Natural killer cell (primary cell): ENCODE data around the gene PHACTR4. TPM values are rescaled to one million over a fixed set of nuclear protein-coding genes. Genes with fewer than 3 reads are reported as not detected.

Source experiments
- ATAC-seq, 3 donors: fragments of 150-1000 bp in 2 of 3; fragments of 200-7000 bp in 1 of 3; cut with Tn5 transposase; 1 replicate in 1 of 3; 2 replicates in 2 of 3; pipeline ENCODE4 v1.10.0; 2021; ENCODE audit warnings: mild to moderate bottlenecking in 2 of 3, moderate library complexity in 2 of 3
- DNase-seq, 2 donors: peaks; one replicate each; pipeline versions ENCODE4 v3.0.0 to v3.0.0-alpha.2; 2013 to 2021; ENCODE audit warnings: mixed read lengths in 1 of 2
- H3K27ac ChIP-seq: one replicate; pipeline ENCODE4 v1.5.1; 2013; ENCODE audit warnings: mild to moderate bottlenecking, low read length
- H3K27me3 ChIP-seq: one replicate; pipeline ENCODE4 v1.6.1; 2013; ENCODE audit warnings: low read length; ENCODE audit not compliant: control insufficient read depth, insufficient read depth
- H3K36me3 ChIP-seq: one replicate; pipeline ENCODE4 v1.6.1; 2013; ENCODE audit warnings: low read length; ENCODE audit not compliant: control insufficient read depth, insufficient read depth
- H3K4me1 ChIP-seq: one replicate; pipeline ENCODE4 v1.6.1; 2013; ENCODE audit warnings: low read length; ENCODE audit not compliant: control insufficient read depth, insufficient read depth
- H3K4me3 ChIP-seq: one replicate; pipeline ENCODE4 v1.5.1; 2013; ENCODE audit warnings: low read length
- H3K9me3 ChIP-seq: one replicate; pipeline ENCODE4 v1.6.1; 2013; ENCODE audit warnings: low read length; ENCODE audit not compliant: control insufficient read depth, insufficient read depth
- H3K27ac Mint-ChIP-seq, 2 donors: one replicate each; pipeline ENCODE4 v1.8.0; 2022; ENCODE audit warnings: mild to moderate bottlenecking in 2 of 2, mixed read lengths in 2 of 2, moderate library complexity in 1 of 2
- H3K27me3 Mint-ChIP-seq, 2 donors: one replicate each; pipeline ENCODE4 v1.8.0; 2022; ENCODE audit warnings: low read depth in 2 of 2, mixed read lengths in 2 of 2
- H3K36me3 Mint-ChIP-seq: one replicate; pipeline ENCODE4 v1.8.0; 2022; ENCODE audit warnings: mixed read lengths
- H3K4me1 Mint-ChIP-seq, 2 donors: one replicate each; pipeline ENCODE4 v1.8.0; 2022; ENCODE audit warnings: mixed read lengths in 2 of 2
- H3K4me3 Mint-ChIP-seq: one replicate; pipeline ENCODE4 v1.8.0; 2022; ENCODE audit warnings: mild to moderate bottlenecking, moderate library complexity, mixed read lengths
- H3K9me3 Mint-ChIP-seq, 2 donors: one replicate each; pipeline ENCODE4 v1.8.0; 2022; ENCODE audit warnings: mixed read lengths in 2 of 2
- CTCF ChIP-seq: fragments of 200-600 bp; IDR thresholded peaks from one replicate; pipeline ENCODE4 v1.8.0; 2022; ENCODE audit warnings: antibody characterized with exemption
- WGBS: methylation state at CpG from one replicate; pipeline ENCODE4 v1.1.7; 2013; ENCODE audit warnings: missing lambda C conversion rate; ENCODE audit not compliant: insufficient coverage; 5-methylcytosine and 5-hydroxymethylcytosine counted together
- intact Hi-C: fragments of 100-400 bp; cut with micrococcal nuclease; formaldehyde crosslinking; loops from one replicate; pipeline ENCODE4 v1.14.2; 2022
- total RNA-seq, 4 donors: library from RNA; stranded (reverse); fragments of 120-200 nt in 1 of 4; gene quantifications; one replicate each; pipeline versions ENCODE4 v1.2.3 to v1.2.4, GENCODE V29; 2013 to 2022

The PHACTR4 gene
- total RNA-seq, 3 donors from 2014 or later (not counting 1 experiment from before 2014, with no cell fraction given): 35.2 to 50.9 (median 44.2) TPM

- H3K9me3 ChIP-seq: no peaks in the 10 kb centered on the region
- 87% methylated on average over 2 of the region's 3 CpGs for WGBS
- no peak overlapping the region for H3K4me3 ChIP-seq
- peak overlapping the region in 1 of 2 donors; percentile 26 for H3K27ac Mint-ChIP-seq
- H3K9me3 Mint-ChIP-seq: no peaks in the 10 kb centered on the region
- H3K4me3 Mint-ChIP-seq: no peak overlapping the region
- DNase-seq (no peak), ATAC-seq (no peak)
- TF ChIP-seq CTCF: no peak
- peaks cover 4% of the 10 kb centered on the region for H3K36me3 ChIP-seq
- H3K4me1 ChIP-seq: peaks cover 20% of the 10 kb centered on the region
- peaks cover 23 to 25% of the 10 kb centered on the region in 2 donors for H3K4me1 Mint-ChIP-seq
- intact Hi-C loops: no loop called here
- no peaks in the 10 kb centered on the region for H3K27me3 ChIP-seq
- H3K27me3 Mint-ChIP-seq: no peaks in the 10 kb centered on the region
- H3K27ac ChIP-seq: no peak overlapping the region
- no peaks in the 10 kb centered on the region for H3K36me3 Mint-ChIP-seq
Measured at GRCh38 chr1:28503117-28503516, 133.6 kb downstream of the PHACTR4 start.

- H3K9me3 Mint-ChIP-seq: no peaks in the 10 kb centered on the region
- DNase-seq: peak; percentile 87 to 99
- H3K27ac Mint-ChIP-seq: peak within 1 kb of the TSS; percentile 97 to 99
- peaks cover 43% of the 10 kb centered on the region for H3K4me1 ChIP-seq
- H3K27me3 ChIP-seq: no peaks in the 10 kb centered on the region
- H3K36me3 ChIP-seq: peaks cover 26% of the 10 kb centered on the region
- no peak for TF ChIP-seq CTCF
- H3K4me1 Mint-ChIP-seq: peaks cover 47 to 50% of the 10 kb centered on the region in 2 donors
- peak within 1 kb of the TSS; percentile 80 for H3K4me3 ChIP-seq
- under 1% methylated on average over 38 of the region's 41 CpGs for WGBS
- peak within 1 kb of the TSS; percentile 77 for H3K27ac ChIP-seq
- H3K27me3 Mint-ChIP-seq: no peaks in the 10 kb centered on the region
- intact Hi-C loops: loop anchor here (1.0 to 5.0 kb wide), 7 partner anchors 13 to 418 kb away; partner anchors contain the start of genes EYA3, TAF12 and YTHDF2
- no peaks in the 10 kb centered on the region for H3K9me3 ChIP-seq
- H3K36me3 Mint-ChIP-seq: no peaks in the 10 kb centered on the region
- H3K4me3 Mint-ChIP-seq: peak within 1 kb of the TSS; percentile 99
- peak; percentile 93 to 96 (median 95) for ATAC-seq
Measured at GRCh38 chr1:28505406-28506187, 136.1 kb downstream of the PHACTR4 start, which contains the start of gene RCC1. TSS of gene RCC1 (plus strand) at chr1:28506043. CDS start at chr1:28529867, 23,824 bp downstream.

- no peak for ATAC-seq
- H3K9me3 Mint-ChIP-seq: no peaks in the 10 kb centered on the region
- under 1% methylated on average over 11 of the region's 14 CpGs for WGBS
Measured at GRCh38 chr1:28506907-28507246, 137.3 kb downstream of the PHACTR4 start.

More at GRCh38 chr1:28506907-28507246, 137.3 kb downstream of the PHACTR4 start:
- Mint-ChIP-seq H3K4me3 (peak overlapping the region; percentile 99), H3K27me3 (no peaks in the 10 kb centered on the region), H3K36me3 (no peaks in the 10 kb centered on the region), H3K4me1 (peaks cover 54 to 55% of the 10 kb centered on the region in 2 donors), H3K27ac (peak overlapping the region; percentile 97 to 99)
- no peak for DNase-seq
- Histone ChIP-seq H3K4me3 (peak overlapping the region; percentile 80), H3K27ac (peak overlapping the region; percentile 77), H3K27me3 (no peaks in the 10 kb centered on the region), H3K4me1 (peaks cover 51% of the 10 kb centered on the region), H3K9me3 (no peaks in the 10 kb centered on the region), H3K36me3 (peaks cover 33% of the 10 kb centered on the region)
- intact Hi-C loops: loop anchor here (1.0 to 5.0 kb wide), 6 partner anchors 135 to 420 kb away; partner anchors contain the start of genes EYA3, TAF12 and YTHDF2
- no peak for TF ChIP-seq CTCF
